RWPE1 (cell line): ENCODE results near the gene GGN.

Experiments used
- CTCF ChIA-PET: fragments of 350-600 bp; sonication (Branson Sonifier 250); formaldehyde crosslinking; extraction: SDS; loops from one replicate; lab custom pipeline; 2021; lab: Yijun Ruan, JAX
- POLR2A ChIA-PET: fragments of 400-600 bp; formaldehyde crosslinking; extraction: SDS; loops from one replicate; lab custom pipeline; 2020; ENCODE audit warnings: antibody characterized with exemption; ENCODE audit not compliant: low non-redundant PET; lab: Yijun Ruan, JAX
- DNase-seq: peaks from one replicate; pipeline ENCODE4 v3.0.0; 2012; ENCODE audit warnings: low spot score
- H3K27ac ChIP-seq: fragments of 450-650 bp; 2 replicates; pipeline ENCODE4 v1.5.1; 2017
- TF ChIP-seq, protein P1 (sequence below): fragments of 450-650 bp; conservative IDR thresholded peaks from 2 replicates; pipeline ENCODE4 v1.5.1; 2017; ENCODE audit warnings: low read depth, mild to moderate bottlenecking

The GGN gene

DNA sequence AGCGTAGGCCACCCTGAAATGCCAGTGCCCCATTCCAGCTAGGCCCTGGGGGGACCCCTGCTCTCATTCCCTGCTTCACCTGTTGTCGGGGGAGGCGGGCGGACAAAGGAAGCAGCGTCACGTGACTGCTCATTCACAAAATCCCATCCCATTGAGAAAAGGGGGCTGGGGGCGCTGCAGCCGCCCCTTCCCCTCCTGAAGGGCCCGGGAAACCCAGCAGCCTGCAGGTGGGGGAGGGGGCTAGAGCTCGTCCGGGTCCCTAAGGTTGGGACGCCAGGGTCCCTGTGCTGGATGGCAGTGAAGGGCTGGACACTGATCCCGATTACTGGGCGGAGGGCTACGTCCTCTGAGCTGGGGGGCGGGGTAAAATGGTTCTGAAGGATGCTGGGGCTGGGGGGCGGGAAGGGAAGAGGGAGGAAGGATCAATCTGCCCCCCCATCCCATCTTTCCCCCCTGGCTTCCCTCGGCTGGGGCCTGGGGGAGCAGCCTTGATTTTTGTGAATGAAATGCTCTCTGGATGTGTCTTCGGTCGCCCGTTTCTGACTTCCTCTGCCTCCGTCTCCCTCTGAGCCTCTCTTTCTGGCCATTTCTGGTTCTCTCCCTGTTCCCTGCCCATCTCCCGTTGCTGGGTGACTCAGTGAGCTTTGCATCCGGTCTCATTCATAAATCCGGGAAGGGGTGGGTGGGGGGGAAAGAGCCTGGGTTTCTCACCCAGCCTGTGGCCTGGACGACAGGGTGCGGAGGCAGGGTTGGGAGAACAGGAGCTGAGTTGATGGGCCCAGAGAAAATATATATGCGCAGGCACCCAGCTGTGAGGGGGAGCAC is 1.5 kb upstream of the GGN start:
- TF ChIP-seq, protein P1, sequence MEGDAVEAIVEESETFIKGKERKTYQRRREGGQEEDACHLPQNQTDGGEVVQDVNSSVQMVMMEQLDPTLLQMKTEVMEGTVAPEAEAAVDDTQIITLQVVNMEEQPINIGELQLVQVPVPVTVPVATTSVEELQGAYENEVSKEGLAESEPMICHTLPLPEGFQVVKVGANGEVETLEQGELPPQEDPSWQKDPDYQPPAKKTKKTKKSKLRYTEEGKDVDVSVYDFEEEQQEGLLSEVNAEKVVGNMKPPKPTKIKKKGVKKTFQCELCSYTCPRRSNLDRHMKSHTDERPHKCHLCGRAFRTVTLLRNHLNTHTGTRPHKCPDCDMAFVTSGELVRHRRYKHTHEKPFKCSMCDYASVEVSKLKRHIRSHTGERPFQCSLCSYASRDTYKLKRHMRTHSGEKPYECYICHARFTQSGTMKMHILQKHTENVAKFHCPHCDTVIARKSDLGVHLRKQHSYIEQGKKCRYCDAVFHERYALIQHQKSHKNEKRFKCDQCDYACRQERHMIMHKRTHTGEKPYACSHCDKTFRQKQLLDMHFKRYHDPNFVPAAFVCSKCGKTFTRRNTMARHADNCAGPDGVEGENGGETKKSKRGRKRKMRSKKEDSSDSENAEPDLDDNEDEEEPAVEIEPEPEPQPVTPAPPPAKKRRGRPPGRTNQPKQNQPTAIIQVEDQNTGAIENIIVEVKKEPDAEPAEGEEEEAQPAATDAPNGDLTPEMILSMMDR = no peak
- peak; percentile 91 for DNase-seq
- POLR2A ChIA-PET = interaction anchor here (0.6 kb wide), 1 partner anchor 13 kb away, joined by 4 read pairs; no protein-coding TSS in a partner anchor
- H3K27ac ChIP-seq = peak overlapping the region; percentile 94
- CTCF ChIA-PET = no interaction called here

DNA sequence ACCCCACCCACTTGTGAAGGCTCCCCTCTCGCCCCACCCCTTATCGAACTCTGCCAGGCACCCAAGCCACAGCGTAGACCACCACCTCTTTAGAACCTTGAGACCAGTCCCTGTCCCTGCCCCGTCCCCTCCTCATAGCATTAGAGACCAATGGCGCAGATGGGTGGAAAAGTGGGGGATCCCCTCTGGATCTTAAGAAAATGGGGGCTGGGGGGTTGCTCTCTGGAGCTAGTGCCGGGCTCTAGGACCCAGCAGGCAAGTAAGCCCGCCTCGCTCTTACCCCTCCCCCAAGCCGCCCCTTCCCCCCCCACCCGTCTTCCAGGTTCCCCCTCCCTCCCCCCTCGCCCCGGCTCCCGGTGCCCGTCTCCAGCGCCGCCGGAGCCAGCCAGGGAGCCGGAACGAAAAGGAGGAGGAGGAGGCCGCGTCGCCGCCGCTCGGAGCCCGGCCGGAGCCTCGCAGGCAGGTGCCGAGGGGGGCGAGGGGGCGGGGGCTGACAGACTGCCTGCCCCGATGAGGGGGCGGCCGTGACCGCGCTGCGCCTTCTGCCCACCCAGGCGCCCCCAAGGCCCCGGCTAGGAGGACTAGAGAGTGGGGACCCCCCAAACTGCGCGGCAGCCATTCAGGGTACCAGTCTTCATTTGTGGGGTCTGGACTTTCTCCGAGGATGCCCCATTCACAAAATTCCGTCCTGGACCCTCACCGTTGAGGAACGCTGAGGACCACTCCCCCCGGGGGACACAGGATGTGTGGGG is 691 bp upstream of the GGN start, which contains the start of gene SPRED3:
Gene SPRED3, plus strand, starts transcription at position 349 of the 752 bp plus-strand sequence. CDS start 1,606 bp downstream, outside the sequence.
- peak within 1 kb of the TSS; percentile 94 for H3K27ac ChIP-seq
- ChIA-PET POLR2A (interaction anchor here (1.0 to 1.7 kb wide), 3 partner anchors 13 to 84 kb away, joined by 3 to 14 read pairs (median 7); partner anchors contain the start of genes CATSPERG and PSMD8), CTCF (no interaction called here)
- TF ChIP-seq, protein P1 = no peak
- DNase-seq = peak; percentile 76

DNA sequence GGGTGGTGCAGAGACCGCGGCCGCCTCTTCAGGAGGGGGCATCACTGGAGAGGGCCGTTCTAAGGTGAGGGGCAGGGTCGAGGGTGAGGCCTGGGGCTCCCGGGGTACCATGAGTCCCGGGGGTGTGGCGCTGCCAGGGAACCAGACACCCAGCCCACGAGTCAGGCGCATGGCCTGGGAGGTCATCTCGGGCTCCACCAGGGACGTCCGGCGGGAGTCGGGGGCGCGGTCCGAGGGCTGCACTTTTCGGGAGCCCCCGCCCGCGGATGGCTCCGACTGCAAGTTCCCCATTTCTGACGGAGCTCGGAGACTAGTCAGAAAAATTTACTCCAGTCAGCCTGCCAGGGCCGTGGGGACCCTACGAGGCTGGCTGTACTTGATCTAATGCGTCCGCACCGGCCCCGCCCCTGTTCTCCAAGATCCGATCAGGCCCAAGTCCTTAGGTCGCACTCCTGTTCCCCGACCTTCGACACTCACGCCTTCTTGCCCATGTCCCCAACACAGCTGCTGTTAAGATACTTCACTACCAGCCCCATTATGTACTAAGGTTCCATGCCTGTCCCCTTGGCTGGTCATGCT is 774 bp downstream of the GGN start:
- TF ChIP-seq, protein P1 = no peak
- no peak for DNase-seq
- H3K27ac ChIP-seq = peak overlapping the region; percentile 94
- ChIA-PET CTCF (interaction anchor here (0.6 to 0.7 kb wide), 2 partner anchors 28 to 520 kb away, joined by 4 read pairs; no protein-coding TSS in a partner anchor), POLR2A (interaction anchor here (0.6 to 1.7 kb wide), 2 partner anchors 12 to 144 kb away, joined by 8 to 14 read pairs; partner anchors contain the start of gene PSMD8)

DNA sequence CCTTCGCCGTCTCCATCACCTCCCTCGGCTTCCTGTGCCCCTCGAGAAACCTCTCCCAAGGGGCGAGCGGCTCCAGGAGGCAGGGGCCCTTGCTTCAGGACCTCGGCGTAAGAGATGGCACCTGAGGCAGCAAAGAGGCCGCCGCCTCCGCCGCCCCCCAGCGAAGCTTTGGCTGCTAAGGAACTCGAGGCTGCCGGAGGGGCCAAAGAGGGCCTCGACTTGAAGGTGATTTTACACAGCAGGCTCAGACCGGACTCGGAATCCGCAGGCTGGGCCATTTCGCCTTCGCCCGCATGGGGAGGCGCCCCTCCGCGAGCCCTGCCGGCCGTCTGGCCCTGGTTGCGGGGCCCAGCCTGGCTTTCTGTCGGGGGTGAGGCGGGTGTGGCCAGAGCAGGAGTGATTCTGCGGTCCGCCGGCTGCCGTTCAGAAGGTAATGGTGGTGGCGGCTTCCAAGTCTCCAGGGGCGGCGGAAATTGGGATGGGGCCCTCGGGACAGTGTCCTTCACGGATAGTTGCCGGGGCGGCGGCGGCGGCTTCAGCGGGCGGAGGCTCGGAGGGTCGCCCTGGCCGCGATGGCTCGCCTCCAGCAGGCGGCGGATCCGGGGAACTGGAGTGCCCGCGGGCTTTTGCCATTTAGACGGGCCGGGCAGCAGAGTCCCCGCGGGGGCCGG is 1.4 kb downstream of the GGN start:
- H3K27ac ChIP-seq = peak overlapping the region; percentile 94
- DNase-seq = no peak
- ChIA-PET CTCF (no interaction called here), POLR2A (no interaction called here)
- TF ChIP-seq, protein P1 = no peak

DNA sequence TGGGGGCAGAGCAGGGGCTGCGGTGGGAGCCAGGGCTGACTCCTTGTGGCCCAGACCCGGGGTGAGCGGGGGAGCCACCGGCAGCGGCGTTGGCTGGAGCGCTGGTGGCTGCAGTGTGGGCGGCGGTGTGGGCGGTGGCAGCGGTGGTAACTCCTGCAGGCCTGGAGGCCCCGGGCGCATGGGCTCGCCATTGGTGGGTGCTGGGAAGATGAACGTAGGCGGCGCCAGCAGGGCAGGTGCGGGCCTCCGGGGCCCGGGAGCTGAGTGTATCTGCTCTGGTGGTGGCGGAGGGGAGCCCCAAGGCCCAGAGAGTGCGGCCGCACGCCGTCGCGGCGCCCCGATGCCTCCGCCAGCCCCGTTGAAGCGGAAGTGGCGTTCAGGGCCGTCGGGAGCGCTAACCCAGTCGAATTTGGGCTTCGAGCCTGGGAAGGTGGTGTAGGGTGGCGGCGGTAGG is 2.0 kb downstream of the GGN start:
- H3K27ac ChIP-seq = no peak overlapping the region
- POLR2A ChIA-PET = no interaction called here
- CTCF ChIA-PET = no interaction called here
- TF ChIP-seq, protein P1 = no peak
- no peak for DNase-seq
